Adrenal gland (tissue), 5 donors: ENCODE data around the gene CAMTA2.

ENCODE experiments used
- CTCF ChIP-seq, 6 experiments: fragments of 450-650 bp in 4 of 6; fragments of 200-600 bp in 2 of 6; sonication (generic) in 1 of 6; IDR thresholded peaks; 1 replicate in 5 of 6; 2 replicates in 1 of 6; pipeline versions ENCODE4 v1.5.1 to v1.8.0; 2016 to 2021; ENCODE audit warnings: antibody characterized with exemption in 6 of 6, mild to moderate bottlenecking in 2 of 6, moderate library complexity in 1 of 6
- POLR2A ChIP-seq, 2 donors: fragments of 450-650 bp; IDR thresholded peaks; one replicate each; pipeline ENCODE4 v1.6.1; 2017; ENCODE audit warnings: antibody characterized with exemption in 2 of 2, mild to moderate bottlenecking in 2 of 2, moderate library complexity in 1 of 2
- donor health status: DM: no; HTN: no; CAD: no.

- TF ChIP-seq CTCF (IDR thresholded peaks at IDR 0.05) (no peak), POLR2A (IDR thresholded peaks at IDR 0.05) (peak; percentile 43 to 62)
These were observed 38.5 kb downstream of the CAMTA2 start for GRCh38 chr17:4948931-4949320.
